GM13976 (cell line): ENCODE measurements around the gene MACROD1.
A peak's percentile ranks its signal among the peaks of the same experiment; 100 is the strongest.

Experiments used
- DNase-seq: peaks from one replicate; pipeline ENCODE4 v3.0.0; 2012; ENCODE audit warnings: low spot score
- CTCF ChIP-seq: IDR thresholded peaks from 2 replicates; pipeline ENCODE4 v1.5.1; 2012; ENCODE audit warnings: borderline replicate concordance, mild to moderate bottlenecking; ENCODE audit not compliant: insufficient read depth; ENCODE audit errors: extremely low read depth, missing control alignments, control extremely low read depth
- in situ Hi-C: fragments of 300-500 bp; cut with MboI; formaldehyde crosslinking; loops from one replicate; pipeline ENCODE4 v1.12.0; 2022; ENCODE audit warnings: low sequenced_read_pairs, mixed read lengths, inconsistent platforms; ENCODE audit not compliant: unreplicated experiment

MACROD1 gene

GRCh38 chr11:64045700-64046099 lies 120.2 kb downstream of the MACROD1 start:
- in situ Hi-C loops = no loop called here
- TF ChIP-seq CTCF = no peak
- no peak for DNase-seq

- TF ChIP-seq CTCF = no peak
- in situ Hi-C loops = no loop called here
- DNase-seq = no peak
These were observed 121.1 kb downstream of the MACROD1 start for GRCh38 chr11:64044730-64045393.

GRCh38 chr11:64043545-64043944 lies 122.4 kb downstream of the MACROD1 start:
- no peak for TF ChIP-seq CTCF
- DNase-seq = no peak
- in situ Hi-C loops = no loop called here

- in situ Hi-C loops = no loop called here
- no peak for TF ChIP-seq CTCF
- no peak for DNase-seq
These were observed 123.6 kb downstream of the MACROD1 start for GRCh38 chr11:64042301-64042700.

- TF ChIP-seq CTCF = no peak
- no peak for DNase-seq
- in situ Hi-C loops = no loop called here
These were observed 124.1 kb downstream of the MACROD1 start for GRCh38 chr11:64041846-64042245.

GRCh38 chr11:64040684-64041322 lies 125.1 kb downstream of the MACROD1 start:
- peak; percentile 60 for DNase-seq
- in situ Hi-C loops = no loop called here
- peak; percentile 24 for TF ChIP-seq CTCF
